Liver (tissue), 3 donors: Measurements from ENCODE around the gene MMP14.

Experiments used
- ATF3 ChIP-seq: IDR thresholded peaks from 2 replicates; pipeline ENCODE4 v1.6.1; 2016; ENCODE audit warnings: antibody characterized with exemption
- CTCF ChIP-seq: fragments of 150-350 bp; IDR thresholded peaks from 2 replicates; pipeline ENCODE4 v1.5.1; 2017; ENCODE audit warnings: improper control_type of control experiment, low read depth, low read length; ENCODE audit not compliant: missing input control
- FOXA2 ChIP-seq: IDR thresholded peaks from 2 replicates; pipeline ENCODE4 v1.6.1; 2016; ENCODE audit warnings: antibody characterized with exemption
- JUND ChIP-seq, 2 donors: IDR thresholded peaks; 2 replicates each; pipeline ENCODE4 v1.6.1; 2016; ENCODE audit warnings: antibody characterized with exemption in 2 of 2
- RAD21 ChIP-seq, 2 donors: IDR thresholded peaks; 2 replicates each; pipeline ENCODE4 v1.6.1; 2016; ENCODE audit warnings: antibody characterized with exemption in 2 of 2, mild to moderate bottlenecking in 2 of 2
- TAF1 ChIP-seq: conservative IDR thresholded peaks from 2 replicates; pipeline ENCODE4 v1.6.1; 2016; ENCODE audit warnings: antibody characterized with exemption, mild to moderate bottlenecking
- TF ChIP-seq, protein P1 (sequence below): IDR thresholded peaks from 2 replicates; pipeline ENCODE4 v1.6.1; 2016; ENCODE audit warnings: antibody characterized with exemption
- donor health status: healthy.
- donor health status: healthy.

DNA sequence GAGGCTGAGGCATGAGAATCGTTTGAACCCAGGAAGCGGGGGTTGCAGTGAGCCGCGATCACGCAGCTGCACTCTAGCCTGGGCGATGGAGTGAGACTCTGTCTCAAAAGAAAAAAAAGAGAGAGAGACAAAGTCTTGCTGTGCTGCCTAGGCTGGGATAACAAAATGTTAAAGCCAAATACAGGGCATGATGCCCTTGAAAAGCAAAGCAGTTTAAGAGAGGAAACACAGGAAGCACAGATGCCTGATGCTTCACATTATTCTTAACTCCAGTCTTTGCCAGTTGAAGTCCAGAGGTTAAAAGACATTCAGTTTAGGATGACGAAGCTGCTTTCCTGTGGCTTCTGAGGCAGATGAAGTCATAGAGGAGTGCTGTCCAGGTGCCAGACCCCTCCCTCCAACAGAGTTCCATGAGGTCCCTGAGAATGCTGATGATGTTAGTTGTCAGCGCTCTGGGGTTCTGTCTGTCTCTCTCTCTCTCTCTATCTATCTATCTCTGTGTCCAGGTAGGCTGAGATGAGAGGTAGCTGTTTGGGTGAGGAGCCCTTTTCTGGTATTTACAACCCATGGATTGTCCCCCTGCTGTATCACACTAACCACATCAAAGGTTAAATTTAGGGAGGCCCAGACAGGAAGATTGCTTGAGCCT lies 11.6 kb upstream of the MMP14 start:
- TF ChIP-seq CTCF (no peak), FOXA2 (no peak), RAD21 (IDR thresholded peaks at IDR 0.05) (no peak), ATF3 (no peak), TAF1 (no peak), JUND (IDR thresholded peaks at IDR 0.05) (no peak)
- TF ChIP-seq, protein P1, sequence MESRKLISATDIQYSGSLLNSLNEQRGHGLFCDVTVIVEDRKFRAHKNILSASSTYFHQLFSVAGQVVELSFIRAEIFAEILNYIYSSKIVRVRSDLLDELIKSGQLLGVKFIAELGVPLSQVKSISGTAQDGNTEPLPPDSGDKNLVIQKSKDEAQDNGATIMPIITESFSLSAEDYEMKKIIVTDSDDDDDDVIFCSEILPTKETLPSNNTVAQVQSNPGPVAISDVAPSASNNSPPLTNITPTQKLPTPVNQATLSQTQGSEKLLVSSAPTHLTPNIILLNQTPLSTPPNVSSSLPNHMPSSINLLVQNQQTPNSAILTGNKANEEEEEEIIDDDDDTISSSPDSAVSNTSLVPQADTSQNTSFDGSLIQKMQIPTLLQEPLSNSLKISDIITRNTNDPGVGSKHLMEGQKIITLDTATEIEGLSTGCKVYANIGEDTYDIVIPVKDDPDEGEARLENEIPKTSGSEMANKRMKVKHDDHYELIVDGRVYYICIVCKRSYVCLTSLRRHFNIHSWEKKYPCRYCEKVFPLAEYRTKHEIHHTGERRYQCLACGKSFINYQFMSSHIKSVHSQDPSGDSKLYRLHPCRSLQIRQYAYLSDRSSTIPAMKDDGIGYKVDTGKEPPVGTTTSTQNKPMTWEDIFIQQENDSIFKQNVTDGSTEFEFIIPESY = no peak
